CD4-positive, alpha-beta T cell treated with Interferon gamma for 1 hour (primary cell): Measurements from ENCODE around the gene VWA5B1.

Source experiments
- DNase-seq: peaks from one replicate; pipeline ENCODE4 v3.0.0-alpha.2; 2020

VWA5B1 gene

DNA sequence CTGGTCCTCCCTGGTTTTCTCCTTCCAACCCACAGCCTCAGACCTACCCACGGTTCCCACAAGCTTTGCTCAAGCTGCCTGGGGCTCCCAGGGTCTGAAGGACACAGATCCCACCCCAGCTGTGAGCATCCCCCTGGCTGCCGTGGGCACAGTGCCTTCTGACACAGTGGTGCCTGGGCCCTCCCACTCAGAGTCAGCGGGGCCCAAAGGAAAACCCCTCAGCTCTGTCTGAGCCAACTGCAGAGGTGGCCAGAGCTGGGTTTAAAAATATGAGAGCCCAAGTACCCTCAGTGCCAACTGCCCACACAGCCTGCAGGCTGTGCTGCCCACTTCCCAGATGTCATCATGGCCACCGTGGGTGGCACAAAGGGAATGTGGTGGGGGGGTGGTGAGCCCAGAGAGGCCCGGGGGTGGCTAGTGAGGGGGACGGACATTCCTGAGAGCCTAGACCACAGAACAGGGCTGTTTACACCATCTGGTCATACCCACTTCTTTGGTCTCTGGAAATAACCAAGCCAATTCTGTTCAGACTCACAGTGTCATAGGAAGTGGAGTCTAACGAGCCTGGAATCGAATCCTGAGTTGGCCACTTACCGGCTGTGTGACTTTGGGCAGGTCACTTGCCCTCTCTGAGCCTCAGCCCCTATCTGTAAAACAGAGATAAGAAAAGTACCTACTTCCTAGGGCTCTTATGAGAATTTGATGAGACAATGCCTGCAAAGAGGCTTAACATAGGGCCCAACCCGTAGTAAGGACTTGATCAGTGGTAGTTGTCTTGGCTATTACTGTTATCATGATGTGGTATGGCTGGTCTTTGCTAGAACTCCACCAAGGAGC is 109.9 kb downstream of the VWA5B1 start:
- DNase-seq = no peak

DNA sequence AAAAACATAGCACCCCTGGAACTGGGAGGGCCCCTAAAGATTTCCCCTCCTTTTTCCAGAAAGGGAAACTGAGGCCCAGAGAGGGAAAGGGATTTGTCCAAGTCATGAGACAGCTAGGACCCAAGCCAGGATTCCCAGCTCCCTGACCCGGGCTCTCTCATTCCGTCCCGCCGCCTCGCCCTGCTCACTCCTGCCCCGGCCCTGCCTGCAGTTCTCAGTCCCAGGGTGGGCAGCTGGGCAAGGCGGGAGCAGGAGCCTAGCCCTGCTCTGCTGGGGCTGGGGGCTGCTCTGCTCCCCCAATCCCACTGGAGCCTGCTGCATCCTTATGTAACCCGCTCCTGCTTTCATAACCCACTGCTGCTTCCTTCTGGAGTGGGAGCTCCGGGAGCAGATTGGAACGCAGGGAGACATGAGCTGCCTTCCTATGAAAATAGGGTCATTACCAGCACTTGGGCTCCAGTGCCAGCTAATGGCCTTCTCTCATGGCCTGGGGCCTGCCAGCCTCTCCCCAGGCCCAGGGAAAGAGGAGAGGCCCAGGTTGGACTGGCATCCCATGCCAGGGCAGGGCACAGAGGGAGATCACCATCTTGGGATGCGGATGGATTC is 110.8 kb downstream of the VWA5B1 start:
- DNase-seq = no peak

DNA sequence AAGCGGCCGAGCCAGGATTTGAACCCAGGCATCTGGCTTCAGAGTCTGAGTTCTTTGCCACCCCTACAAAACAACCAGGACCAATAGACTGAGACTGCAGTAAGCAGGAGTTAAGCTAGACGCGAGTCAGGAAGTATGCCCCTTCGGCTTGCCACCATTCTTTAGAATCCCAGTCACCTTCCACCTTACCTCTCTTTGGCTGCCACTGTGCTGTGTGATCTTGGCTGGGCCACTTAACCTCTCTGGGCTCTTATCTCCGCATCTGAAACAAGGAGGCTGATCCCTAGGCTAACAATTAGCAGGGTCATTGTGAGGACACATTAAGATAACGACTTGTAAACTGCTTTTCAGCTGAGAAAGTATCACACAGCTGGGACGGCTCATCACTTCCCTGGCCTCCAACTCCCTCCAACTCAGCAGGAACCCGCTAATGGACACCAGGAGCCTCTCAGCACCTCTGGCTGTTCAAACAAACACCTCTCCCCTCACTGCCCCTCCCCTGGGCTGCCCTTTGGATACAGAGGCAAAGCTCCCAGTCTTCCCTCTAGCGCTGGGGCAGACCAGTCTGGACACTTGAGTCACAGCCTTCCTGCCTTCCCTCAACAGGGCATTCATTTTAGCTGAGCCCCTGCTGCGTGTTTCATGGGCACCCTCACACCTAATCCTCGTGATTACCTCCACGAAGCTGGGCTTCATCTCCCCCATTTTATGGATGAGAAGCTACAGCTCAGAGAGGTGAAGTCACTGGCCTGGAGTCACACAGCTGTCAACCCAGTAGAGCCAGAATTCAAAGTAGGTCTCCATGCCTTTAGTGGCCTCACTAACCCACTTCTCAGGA is 112.1 kb downstream of the VWA5B1 start:
- DNase-seq = no peak

DNA sequence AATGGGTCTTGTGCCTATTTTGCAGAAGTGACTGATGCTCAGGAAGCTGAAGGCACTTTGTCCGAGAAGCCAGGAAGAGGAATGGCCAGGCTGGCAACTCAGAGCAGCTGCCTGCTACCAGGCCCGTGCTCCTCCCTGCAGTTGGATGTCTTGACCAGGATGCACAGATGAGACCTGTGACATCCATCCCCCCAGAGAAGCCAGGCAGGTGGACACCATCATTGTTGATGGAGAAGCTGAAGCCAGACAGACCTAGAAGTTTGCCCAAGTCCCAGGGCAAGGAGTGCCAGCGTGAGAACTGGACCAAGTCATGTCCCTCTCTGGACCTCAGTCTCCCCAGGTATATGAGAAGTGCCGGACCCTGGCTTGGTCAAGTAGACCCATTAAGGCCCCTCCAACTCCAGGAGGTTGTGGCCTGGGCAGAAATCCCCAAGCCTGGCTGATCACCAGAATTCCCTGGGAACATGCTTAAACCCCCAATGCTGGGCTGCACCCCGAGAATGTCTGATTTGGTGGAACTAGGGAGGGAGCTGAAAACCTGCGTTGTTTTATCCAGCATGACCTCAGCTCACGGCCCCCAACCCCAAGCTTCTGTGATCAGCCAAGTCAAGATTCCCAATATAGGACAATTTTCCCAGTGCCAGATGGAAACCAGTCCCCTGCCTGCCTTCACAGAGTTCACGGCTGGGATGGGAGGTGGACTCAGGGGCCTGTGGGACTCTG is 112.9 kb downstream of the VWA5B1 start:
- no peak for DNase-seq

GRCh38 chr1:20404466-20404865 is 113.8 kb downstream of the VWA5B1 start:
- DNase-seq = peak; percentile 28
